ENCODE measurements around the gene TSPAN2.

Gene TSPAN2

DNA sequence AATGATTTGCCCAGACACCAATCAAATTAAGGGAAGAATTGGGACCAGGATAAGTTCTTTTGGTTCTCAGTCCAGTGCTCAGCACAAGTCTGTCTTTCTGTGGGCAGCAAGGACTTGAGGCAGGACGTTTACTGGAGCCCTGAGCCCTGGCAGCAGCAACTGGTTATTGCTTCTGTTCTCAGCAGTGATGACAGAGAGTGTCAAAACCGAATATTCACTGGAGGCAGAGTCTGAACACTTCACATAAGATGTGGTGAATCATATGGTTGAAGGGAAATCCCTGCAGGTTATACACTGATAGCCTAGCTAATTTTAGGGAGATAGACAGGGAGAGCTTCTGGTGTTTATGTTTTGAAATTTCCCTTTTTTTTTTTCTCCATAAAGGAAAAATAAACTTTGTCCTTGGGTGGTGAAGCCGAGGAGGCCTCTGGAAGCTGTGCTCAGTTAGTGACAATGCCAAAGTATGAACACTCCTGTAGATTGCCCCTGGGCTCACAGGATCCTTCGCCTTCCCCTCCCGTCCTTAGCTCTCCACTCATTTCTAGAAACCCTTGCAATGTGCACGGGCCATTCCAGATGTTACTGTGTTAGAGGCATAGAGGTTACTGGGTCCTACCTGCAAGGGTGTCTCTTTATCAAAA lies 26.3 kb upstream of the TSPAN2 start:
- in situ Hi-C loops (cut with HindIII; ENCODE audit: low sequenced_read_pairs) = no loop called here

DNA sequence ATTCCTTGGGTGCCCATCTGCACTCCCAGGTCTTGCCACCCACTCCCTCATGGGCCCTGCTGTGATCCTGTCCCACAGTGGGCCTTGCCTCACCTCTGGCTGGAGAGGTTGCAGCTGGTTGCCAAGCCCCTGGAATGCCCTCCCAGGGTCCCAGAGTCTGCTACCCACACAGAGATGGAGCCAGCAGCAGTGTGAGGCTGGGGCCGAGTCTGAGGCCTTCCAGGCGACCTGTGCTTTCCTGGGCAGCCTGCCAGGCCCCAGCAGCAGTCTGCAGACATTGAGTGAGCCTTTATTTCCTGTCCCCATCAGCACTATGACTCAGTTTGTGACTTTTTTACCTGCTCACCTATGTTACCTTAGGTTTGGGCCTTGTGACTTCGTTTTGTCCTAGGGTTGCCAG lies 25.0 kb upstream of the TSPAN2 start:
- in situ Hi-C loops (cut with HindIII; ENCODE audit: low sequenced_read_pairs) = loop anchor here (5.0 kb wide), 1 partner anchor 62 kb away; no protein-coding TSS in a partner anchor

DNA sequence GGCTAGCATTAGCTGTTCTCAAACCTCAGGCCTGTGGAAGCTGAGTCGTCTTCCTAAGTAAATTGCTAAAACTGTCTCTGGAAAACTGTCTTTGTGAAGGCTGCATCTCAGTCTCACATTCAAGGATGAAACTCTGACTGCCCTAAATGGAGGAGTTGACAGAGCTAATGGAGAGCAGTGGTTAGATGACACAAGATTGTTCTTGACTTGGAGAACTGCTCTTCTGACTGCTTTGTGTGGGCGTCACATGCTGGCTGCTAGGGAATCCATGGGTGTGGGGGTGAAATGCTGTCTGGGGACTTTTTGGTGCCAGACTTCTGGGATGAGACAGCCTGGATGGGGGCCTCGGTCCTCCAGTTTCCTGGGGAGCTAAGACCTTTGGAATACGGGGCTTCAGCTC lies 24.5 kb upstream of the TSPAN2 start:
- in situ Hi-C loops (cut with HindIII; ENCODE audit: low sequenced_read_pairs) = loop anchor here (5.0 kb wide), 1 partner anchor 61 kb away; no protein-coding TSS in a partner anchor

DNA sequence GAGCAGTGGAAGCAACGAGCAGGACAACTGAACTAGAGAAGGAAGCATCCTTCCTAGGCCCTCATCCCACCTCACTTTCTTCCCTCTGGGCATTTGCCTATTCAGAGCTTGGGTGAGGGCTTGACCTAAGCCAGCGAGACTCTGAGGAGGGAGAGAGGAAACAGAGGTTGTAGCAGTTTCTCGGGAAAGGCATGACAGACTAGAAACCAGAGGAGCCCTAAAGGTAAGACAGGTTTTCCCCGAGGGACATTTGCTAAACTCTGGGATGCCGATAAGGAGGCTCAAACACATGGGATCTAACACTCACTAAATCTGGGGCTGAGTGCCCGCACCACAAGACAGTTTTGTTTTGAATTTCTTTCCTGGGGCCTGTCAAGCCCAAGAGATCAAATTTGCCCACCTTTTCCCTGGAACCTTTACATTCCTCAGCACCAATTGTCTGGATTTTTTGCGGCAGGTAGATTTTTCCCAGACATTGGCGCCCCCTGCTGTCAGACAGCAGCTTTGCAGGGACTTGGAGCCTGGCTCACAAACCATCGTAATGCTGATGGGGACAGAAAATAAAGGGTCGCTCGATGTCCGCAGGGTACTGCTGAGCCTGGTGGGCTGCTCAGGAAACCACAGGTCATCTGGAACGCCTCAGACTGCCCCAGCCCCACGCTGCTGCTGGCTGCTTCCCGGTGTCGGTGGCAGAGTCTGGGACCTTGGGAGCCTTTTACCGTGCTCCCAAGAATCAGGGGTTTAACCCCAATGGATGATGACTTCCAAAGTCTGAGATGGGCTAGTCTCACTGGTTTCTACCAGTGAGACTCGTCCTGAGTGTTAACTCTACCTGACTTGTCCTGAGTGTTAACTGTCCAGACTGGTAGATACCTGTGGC lies 23.4 kb upstream of the TSPAN2 start:
- in situ Hi-C loops (cut with HindIII; ENCODE audit: low sequenced_read_pairs) = loop anchor here (5.0 kb wide), 1 partner anchor 60 kb away; no protein-coding TSS in a partner anchor

DNA sequence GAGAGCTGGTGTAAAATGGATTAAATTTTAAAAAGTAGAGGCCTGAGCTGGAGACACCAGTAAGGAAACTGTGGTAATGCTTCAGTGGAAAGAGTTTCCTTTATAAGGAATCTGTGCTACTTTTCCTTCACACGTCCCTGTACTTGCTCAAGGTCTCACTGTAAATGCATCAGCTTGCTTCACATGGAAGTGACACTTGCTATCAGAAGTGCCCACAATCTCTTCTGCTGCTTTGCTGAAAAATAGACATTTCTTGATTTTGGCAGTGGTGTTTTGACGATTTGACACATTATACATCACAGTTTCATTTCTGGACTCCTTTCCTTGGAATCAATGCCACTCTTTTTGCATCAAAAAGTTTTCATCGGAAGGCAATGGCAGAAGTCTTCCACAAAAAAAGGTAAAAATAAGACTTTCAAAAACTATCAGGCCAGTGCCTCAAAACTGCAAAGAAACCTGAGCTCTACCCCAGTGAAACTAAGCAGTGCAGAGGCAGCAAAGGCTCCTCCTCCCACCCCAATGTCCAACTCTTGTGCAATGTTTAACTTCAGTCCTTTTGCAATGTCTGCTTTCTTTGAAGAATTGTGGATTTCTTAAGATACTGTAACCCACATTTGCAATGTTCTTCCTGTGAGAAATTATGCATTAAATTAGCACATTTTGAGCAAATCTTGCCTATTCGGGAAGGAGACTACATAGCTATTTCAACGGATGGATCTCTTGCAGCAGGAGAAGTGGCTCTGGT lies 18.4 kb upstream of the TSPAN2 start:
- in situ Hi-C loops (cut with HindIII; ENCODE audit: low sequenced_read_pairs) = no loop called here

DNA sequence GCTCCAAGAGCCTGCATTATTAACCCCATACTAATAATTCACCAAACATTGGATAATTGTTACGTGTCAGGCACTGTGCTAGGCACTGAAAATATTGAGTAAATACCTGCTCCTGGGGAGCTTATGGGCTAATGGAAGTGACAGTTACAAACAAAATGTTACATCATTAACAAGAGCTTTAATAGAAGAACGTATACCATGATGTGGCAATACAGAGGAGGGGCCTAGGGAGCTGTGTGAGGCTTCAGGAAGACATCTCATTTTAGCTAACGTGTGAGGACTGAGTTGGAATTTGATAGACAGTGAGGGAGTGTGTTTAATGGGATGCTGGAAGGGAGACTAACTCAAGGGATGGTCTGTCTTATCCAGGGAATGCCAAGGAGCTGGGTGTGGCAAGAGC lies 16.5 kb upstream of the TSPAN2 start:
- in situ Hi-C loops (cut with HindIII; ENCODE audit: low sequenced_read_pairs) = no loop called here

DNA sequence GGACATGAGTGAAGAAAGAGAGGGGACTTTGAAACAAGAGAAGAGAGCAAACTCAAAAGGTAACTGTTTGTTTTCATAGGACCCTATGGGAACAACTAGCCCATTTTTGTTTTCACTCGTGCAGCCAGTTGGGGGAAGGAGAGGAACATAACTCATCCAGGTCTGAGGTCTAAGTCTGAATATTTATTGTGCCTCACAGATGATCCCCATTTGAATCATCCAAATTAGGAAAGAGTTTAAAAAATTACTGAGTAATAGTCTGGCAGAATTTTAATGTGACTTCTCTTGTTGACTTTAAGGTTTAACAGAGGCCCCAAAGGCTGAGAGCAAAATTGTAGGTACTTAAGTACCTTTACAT lies 10.4 kb upstream of the TSPAN2 start:
- in situ Hi-C loops (cut with HindIII; ENCODE audit: low sequenced_read_pairs) = no loop called here

DNA sequence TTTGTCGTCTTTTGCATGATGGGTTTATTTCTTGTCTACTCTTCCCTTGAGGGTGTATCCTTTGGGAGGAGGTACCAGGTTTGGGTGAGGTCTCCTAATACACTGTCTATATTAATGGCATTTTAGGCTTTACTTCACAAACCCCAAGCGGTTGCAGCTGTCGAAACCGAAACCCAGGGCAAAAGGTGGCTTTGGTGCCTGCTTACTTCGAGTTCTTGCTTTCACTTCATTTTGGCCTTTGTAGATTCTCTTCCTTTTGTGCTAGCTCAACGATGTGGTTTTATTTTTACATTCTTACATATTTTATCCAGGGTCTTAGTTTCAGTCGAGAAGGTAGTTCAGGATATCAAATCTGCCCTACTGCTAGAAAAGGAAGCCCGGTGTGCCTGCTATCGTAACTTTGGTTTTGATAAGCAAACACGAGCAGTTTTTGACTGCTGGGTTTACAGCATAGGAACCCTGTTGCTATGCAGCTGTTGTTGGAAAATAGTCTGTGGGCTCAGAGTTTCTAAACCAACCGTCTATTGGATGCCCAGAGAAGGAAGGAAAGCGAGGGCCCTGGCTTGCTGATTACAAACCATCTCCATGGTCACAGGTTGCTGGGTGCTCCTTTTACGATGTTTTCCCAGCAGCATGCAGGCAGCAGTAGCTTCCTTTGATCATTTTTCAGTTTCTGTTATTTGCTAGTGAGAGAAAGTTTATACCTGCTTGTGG lies 9.8 kb upstream of the TSPAN2 start:
- in situ Hi-C loops (cut with HindIII; ENCODE audit: low sequenced_read_pairs) = no loop called here

DNA sequence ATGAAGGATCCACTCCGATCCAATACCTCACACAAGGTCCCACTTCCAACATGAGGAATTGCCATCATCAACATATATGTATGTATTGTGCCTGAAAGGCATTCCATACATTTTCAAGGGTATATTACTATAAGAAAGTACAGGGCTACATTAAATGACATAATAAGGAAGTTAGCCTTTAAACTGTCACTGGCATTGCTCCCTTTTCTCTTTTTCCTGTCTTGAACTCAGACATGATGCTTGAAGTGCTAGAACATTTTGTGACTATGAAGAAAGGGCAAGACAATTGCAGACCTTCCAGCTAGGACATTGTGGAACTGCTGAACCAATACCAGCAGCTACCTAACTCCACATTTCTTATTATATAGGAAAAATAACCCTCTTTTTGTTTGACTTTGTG lies 2.9 kb upstream of the TSPAN2 start:
- in situ Hi-C loops (cut with HindIII; ENCODE audit: low sequenced_read_pairs) = no loop called here

DNA sequence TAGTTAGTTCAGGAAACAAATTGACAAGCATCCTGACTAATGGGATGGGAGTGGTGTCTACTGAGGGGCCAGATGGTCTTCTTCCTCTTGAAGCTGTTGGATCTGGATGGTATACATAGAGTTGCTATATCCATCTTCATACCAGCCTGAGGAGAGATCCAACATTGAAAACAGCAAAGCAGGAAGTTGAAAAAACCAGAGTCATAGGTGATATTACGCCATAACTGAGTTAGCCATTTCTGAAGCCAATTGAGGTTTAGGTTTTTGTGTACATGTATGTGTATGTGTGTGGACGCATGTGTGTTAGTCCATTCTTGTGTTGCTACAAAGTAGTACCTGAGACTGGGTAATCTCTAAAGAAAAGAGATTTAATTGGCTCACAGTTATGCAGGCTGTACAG lies 2.3 kb upstream of the TSPAN2 start:
- in situ Hi-C loops (cut with HindIII; ENCODE audit: low sequenced_read_pairs) = no loop called here

DNA sequence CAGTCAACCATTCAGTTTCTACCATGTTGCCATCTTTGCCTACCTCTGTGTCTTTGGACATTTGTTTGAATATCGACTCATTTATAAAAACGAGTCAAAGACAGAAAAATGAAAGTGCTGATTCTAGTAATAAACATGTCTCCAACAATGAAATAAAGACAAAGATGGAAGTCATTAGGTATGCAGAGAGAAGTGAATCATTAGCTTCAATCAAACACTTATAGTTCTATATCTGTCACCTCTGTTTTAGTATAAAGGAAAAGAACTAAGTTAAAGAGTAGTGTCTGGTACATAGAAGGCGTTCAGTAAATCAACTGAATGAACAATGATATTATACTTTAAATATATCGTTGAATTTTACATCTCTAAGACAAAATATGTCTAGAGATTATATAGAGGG lies 1.7 kb upstream of the TSPAN2 start:
- in situ Hi-C loops (cut with HindIII; ENCODE audit: low sequenced_read_pairs) = no loop called here

DNA sequence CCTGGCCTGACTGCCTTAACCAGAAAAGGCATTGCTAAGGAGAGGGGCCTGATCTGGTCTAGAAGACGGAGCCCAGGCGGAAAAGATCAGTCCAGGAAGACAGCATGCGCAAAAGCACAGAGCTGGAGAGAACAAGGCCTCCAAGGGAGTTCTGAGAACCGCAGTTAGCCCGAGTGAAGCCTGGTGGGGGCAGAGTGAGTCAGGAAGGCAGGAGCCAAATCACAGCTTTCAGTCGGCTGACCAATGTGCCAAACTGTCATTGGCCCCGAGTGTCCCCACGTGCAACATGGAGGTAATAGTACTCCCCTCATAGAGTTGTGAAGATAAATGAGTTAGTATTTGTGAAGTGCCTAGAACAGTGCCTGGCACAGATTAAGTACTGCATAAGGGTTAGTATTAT lies 1.2 kb upstream of the TSPAN2 start:
- in situ Hi-C loops (cut with HindIII; ENCODE audit: low sequenced_read_pairs) = no loop called here

DNA sequence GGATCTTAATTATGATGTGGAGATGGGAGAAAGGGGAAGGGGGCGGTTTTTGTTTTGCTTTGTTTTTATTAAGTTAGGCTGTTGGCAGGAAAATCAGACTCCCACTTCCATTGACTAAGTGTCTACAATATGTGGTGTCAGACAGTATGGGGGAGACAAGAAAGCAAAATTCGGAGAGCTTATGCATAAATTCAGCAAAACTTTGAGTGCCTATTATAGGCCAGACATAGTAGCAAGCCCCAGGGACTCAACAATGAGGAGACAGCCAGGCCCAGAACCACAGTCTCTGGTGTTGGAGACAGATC lies 835 bp upstream of the TSPAN2 start:
- in situ Hi-C loops (cut with HindIII; ENCODE audit: low sequenced_read_pairs) = no loop called here

DNA sequence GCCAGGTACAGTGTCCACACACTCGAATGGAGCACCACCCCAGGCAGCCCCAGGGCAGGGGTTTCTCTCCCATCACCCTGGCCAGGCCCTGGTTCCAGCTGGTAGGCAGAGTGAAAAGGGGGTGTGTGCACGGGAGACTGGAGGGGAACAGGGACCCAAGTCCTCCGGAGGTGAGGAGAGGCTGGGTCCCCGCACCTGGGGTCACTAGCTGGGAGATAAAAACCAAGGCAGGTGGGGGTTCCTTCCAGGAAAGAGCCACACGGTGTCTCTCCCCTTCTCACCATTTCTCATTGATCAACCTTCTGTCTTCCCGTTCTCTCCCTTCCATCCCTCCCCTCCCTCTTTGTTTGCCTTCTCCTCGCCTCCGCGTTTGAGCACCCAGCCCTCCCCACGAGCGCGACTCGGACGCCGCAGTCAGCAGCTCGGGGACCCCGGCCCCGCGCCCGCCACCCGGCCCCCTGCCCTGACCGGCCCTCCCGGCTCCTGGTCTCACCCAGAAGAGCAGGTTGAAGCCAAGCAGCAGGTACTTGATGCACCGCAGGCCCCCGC lies 358 bp downstream of the TSPAN2 start:
- in situ Hi-C loops (cut with HindIII; ENCODE audit: low sequenced_read_pairs) = no loop called here

DNA sequence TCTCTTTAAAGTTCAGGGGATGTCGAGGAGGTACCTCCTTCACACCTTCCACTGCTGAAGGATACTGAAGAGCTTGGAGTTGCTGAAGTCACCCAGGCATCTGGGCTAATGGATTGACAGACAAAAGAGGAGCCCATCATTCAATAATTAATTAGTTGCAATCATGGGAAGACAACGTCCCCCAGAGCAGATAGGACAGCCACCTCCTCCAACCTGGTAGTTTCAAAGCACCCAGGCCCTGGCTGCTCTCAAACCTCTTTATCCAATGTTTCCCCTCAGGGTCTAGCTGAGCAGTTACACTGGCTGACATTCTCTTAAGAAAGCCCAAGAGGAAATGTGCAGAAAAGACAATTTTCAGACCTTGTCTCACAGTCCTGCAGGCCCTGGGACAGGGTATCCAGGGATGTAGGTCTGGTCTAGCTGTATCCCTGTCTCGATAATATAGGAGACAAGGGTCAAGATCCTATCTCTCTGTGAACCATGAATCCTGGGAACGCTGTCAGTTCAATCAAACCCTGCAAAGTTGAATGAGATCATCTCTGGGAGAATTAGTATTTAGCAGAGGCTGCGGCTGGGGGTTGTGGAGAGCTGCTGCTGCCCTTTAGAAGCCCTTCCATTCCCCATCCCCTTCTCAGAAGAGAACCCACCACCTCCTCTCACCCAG lies 1.1 kb downstream of the TSPAN2 start:
- in situ Hi-C loops (cut with HindIII; ENCODE audit: low sequenced_read_pairs) = no loop called here

DNA sequence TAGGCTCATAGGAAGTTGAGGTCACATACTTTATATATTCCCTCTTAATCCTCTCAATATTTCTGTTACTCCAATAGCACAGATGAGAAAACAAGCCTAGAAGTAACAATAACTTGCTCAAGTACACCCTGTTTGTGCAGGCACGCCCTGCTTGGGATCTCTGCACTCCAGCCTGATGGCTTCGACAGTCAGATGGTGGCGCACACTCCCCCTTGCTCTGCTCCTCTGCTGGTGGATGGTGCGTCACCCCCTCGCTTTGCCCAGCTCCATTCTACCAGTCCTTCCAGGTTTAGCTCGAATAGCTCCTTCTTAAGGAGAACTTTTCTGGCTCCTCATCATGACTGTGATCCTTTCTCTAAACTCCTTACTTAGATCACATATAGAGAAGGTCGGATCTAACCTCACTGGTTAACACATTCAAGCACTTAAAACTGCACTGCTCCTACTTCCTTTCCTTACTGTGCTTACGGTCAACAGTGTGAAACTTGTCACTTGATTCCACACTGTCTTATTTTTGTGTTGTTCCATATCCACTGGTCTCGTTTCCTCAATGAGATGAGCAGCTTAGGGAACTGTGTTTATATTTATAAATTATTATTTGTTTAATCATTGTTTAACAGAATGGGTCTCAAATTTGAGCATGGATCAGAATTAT lies 3.0 kb downstream of the TSPAN2 start:
- in situ Hi-C loops (cut with HindIII; ENCODE audit: low sequenced_read_pairs) = no loop called here

DNA sequence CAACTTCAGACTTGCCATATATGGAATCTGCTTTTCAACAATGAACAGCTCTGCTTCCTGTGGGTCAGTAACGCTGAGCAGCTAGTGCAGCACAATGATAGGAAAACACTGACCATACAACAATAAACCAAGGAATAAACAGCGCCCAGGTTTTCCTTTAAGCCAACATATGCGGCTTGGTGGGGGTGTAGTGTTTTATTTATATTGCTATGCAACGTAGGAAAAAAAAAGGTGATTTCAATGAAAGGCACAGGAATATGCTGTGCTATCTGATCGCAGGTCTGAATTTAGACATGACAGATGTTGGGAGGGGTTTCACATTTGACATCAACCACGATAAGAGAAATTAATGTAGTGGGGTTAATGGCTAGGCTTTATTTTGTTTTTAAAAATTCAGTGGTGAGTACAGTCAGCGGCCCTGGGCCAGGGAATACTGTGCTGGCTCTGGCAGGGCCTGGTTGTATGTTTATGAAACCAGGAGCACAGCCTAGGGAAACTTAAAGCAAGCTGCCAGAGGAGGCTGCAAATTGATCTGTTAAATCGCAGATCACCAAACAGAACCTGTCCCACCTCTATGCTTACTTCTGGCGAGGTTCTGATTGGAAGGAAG lies 4.3 kb downstream of the TSPAN2 start:
- in situ Hi-C loops (cut with HindIII; ENCODE audit: low sequenced_read_pairs) = no loop called here

DNA sequence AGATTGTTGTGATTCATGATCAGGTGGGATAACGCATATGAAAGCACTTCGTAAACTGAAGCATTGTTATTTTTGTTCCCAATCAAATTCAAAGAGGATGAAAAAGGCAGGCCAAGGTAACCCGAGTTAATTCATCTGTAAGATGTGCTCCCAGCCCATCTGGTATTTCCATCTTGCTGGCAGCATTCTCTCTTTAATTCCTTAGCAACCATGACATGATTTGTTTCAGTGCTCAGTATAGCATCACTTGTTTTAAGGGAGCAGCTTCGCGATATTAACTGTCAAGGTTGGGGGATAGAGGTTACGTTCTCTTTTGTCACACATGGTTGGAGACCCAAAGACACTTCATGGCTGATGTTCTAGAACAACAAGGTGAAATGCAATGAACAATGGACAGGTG lies 6.4 kb downstream of the TSPAN2 start:
- in situ Hi-C loops (cut with HindIII; ENCODE audit: low sequenced_read_pairs) = no loop called here

DNA sequence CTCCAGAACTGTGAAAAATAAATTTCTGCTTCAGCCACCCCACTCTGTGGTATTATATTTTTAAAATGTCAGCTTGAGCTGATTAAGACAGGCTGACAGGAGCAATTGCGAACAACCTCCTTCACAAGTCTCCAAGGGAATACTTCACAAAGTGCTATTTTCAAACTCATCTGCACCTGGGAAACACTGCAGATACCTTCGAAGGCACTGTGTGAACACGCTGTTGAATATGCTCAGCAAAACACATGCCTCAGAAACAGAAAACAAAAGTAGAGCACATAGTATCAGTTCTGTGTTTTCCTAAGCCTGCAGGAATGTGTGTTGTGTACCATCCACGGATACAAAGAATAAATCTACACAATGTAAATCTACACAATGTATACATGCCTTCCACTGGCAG lies 10.6 kb downstream of the TSPAN2 start:
- in situ Hi-C loops (cut with HindIII; ENCODE audit: low sequenced_read_pairs) = no loop called here

DNA sequence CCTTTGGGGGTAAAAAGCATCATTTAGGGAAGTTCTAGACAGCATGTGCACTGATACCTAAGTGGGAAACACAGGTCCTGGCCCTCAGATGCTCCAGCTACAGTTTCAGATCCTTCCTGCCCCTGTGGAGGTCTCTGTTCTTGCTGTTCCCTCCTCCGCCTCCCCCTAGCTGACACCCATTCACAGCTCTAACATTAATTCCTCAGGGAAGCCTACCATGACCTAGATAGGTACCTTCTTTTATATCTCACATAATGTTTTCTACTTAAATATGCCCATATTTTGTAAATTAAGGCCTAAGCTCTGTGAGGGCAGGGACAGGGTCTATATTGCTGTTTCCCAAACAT lies 11.3 kb downstream of the TSPAN2 start:
- in situ Hi-C loops (cut with HindIII; ENCODE audit: low sequenced_read_pairs) = no loop called here

Measured in endothelial cell of hepatic sinusoid (primary cell).